ENCODE results near the gene CTDSPL. TPM values are rescaled to one million over a fixed set of nuclear protein-coding genes. Genes with fewer than 3 reads are reported as not detected.

CTDSPL gene
- total and polyA plus RNA-seq, 2 of the 8 experiments (the other 6 are each of a cell fraction or from before 2014, with no cell fraction given) = 20.3 to 42.2 TPM

DNA sequence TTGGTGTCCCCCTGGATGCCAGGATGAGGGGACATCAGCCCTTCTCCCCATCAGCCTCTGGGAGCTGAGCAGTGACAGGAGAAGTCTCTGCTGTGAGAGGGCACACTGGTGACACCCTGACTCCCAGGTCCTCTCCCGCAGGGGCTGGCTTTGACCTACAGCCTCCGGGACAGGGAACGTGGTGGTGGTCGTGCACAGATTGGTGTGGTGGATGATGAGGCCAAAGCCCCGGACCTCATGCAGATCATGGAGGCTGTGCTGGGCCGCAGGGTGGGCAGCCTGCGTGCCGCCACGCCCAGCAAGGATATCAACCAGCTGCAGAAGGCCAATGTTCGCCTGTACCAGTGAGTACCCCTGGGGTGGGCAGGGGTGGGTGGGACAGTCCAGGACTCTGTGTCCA, 135.7 kb downstream of the CTDSPL start:
- ChIA-PET POLR2A (ENCODE audit: partially characterized antibody) (interaction anchor here (0.9 to 1.0 kb wide), 3 partner anchors 11 to 133 kb away, joined by 3 to 4 read pairs (median 3); no protein-coding TSS in a partner anchor), CTCF (ENCODE audit: partially characterized antibody) (interaction anchor here (0.6 to 2.1 kb wide), 32 partner anchors 8 to 1370 kb away, joined by 3 to 34 read pairs (median 3); no protein-coding TSS in a partner anchor)
- no peak overlapping the region for H3K27ac ChIP-seq (ENCODE audit: low read depth, low read length)
- no peak overlapping the region for H3K23ac ChIP-seq (ENCODE audit: insufficient read length)
- H2BK12ac ChIP-seq (ENCODE audit: low read depth, low read length) = 0 out of 2 replicates have a peak overlapping the region, but pooled peaks have one; percentile 46
- no peak overlapping the region for H2AFZ ChIP-seq (ENCODE audit: low read length)
- peaks cover 0 to 15% (median 8%) of the 10 kb centered on the region in 4 experiments; a peak in 6 of 7 replicates for H3K4me1 ChIP-seq (replicated peaks in 1 of 4; ENCODE audit: control insufficient read depth in 3 of 4, insufficient read depth in 4 of 4, low read length in 3 of 4)
- no peak overlapping the region for H3K56ac ChIP-seq (replicated peaks; ENCODE audit: insufficient read length, low read depth, low read length)
- H2BK15ac ChIP-seq (ENCODE audit: low read length) = peak overlapping the region; percentile 75; the same call in 1 of the 2 replicates
- H3K14ac ChIP-seq (ENCODE audit: insufficient read length) = no peak overlapping the region
- peaks cover 0 to 13% (median 5%) of the 10 kb centered on the region in 4 experiments; a peak in 2 of 7 replicates for H3K27me3 ChIP-seq (replicated peaks in 1 of 4; ENCODE audit: control insufficient read depth in 3 of 4, extremely low read depth in 1 of 4, insufficient read depth in 3 of 4, low read length in 3 of 4)
- H3K9ac ChIP-seq (replicated peaks in 1 of 4; ENCODE audit: extremely low read depth in 1 of 4, low read depth in 3 of 4, low read length in 3 of 4) = no peak overlapping the region
- no peak overlapping the region for H4K8ac ChIP-seq (ENCODE audit: extremely low read depth, insufficient read depth, low read length)
- no peaks in the 10 kb centered on the region; the same call in 1 of the 2 replicates for H3K79me1 ChIP-seq (ENCODE audit: low read depth, low read length)
- no peak overlapping the region for H4K91ac ChIP-seq (replicated peaks; ENCODE audit: insufficient read length, low read length)
- H2BK5ac ChIP-seq (ENCODE audit: low read depth, low read length) = no peak overlapping the region
- H2BK120ac ChIP-seq (replicated peaks; ENCODE audit: low read depth, low read length) = no peak overlapping the region
- FAIRE-seq = no peak
- no peaks in the 10 kb centered on the region for H3K9me3 ChIP-seq (ENCODE audit: insufficient read depth in 2 of 2, low read depth in 1 of 2, low read length in 1 of 2)
- H3K23me2 ChIP-seq (ENCODE audit: low read depth, low read length) = peaks cover 11% of the 10 kb centered on the region
- DNase-seq (ENCODE audit: low read depth in 1 of 2, low spot score in 2 of 2) = no peak
- no peak overlapping the region for H4K5ac ChIP-seq (ENCODE audit: insufficient read length, low read depth, low read length)
- peaks cover 0 to 2% (median under 1%) of the 10 kb centered on the region in 4 experiments; a peak in 1 of 8 replicates for H3K36me3 ChIP-seq (ENCODE audit: control insufficient read depth in 2 of 4, insufficient read depth in 4 of 4, low read length in 3 of 4)
- no peak overlapping the region for H3K18ac ChIP-seq (ENCODE audit: extremely low read depth, low read length)
- TF ChIP-seq, protein P1, sequence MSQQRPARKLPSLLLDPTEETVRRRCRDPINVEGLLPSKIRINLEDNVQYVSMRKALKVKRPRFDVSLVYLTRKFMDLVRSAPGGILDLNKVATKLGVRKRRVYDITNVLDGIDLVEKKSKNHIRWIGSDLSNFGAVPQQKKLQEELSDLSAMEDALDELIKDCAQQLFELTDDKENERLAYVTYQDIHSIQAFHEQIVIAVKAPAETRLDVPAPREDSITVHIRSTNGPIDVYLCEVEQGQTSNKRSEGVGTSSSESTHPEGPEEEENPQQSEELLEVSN (IDR thresholded peaks at IDR 0.05) = no peak
- H3K4me2 ChIP-seq (ENCODE audit: insufficient read depth in 1 of 2, low read depth in 2 of 2, low read length in 2 of 2) = no peak overlapping the region
- no peak overlapping the region for H2BK20ac ChIP-seq (ENCODE audit: low read length)
- 98% methylated on average over 10 of the region's 10 CpGs; no CpG with 5 or more reads in 1 of the 2 experiments for WGBS, 2 experiments (ENCODE audit: extremely low coverage in 1 of 2, insufficient coverage in 1 of 2, insufficient read length in 1 of 2, insufficient replicate concordance in 2 of 2, low coverage in 1 of 2, low lambda C conversion rate in 2 of 2, missing lambda C conversion rate in 1 of 2)
- H3K4ac ChIP-seq (replicated peaks; ENCODE audit: insufficient read length, low read depth, low read length) = no peak overlapping the region
- H4K20me1 ChIP-seq (replicated peaks in 1 of 2; ENCODE audit: control insufficient read depth in 1 of 2, insufficient read depth in 2 of 2, low read length in 2 of 2) = no peaks in the 10 kb centered on the region
- no peak overlapping the region; the same call in 1 of the 2 replicates for H2AK5ac ChIP-seq (ENCODE audit: low read depth, low read length)
- no peaks in the 10 kb centered on the region for H3K79me2 ChIP-seq (ENCODE audit: control insufficient read depth in 1 of 2, insufficient read depth in 2 of 2, low read length in 2 of 2)
- H3K4me3 ChIP-seq (ENCODE audit: extremely low read depth in 1 of 4, insufficient read depth in 2 of 4, low read depth in 3 of 4, low read length in 4 of 4) = no peak overlapping the region
